Endothelial cell of umbilical vein (primary cell): ENCODE measurements around the gene PDLIM5. TPM values are rescaled to one million over a fixed set of nuclear protein-coding genes. Genes with fewer than 3 reads are reported as not detected.

ENCODE experiments used
- BruUV-seq: library from RNA; stranded (reverse); fragments of 400-500 nt; replicated peaks from 2 replicates; lab custom pipeline; 2021; lab: Mats Ljungman, UMichigan
- CTCF ChIA-PET: fragments of 300-600, 350-600 bp; sonication (Branson Sonifier 250); formaldehyde crosslinking; loops from one replicate; lab custom pipeline; 2021; ENCODE audit warnings: antibody characterized with exemption, inconsistent platforms; lab: Charles Lee
- POLR2A ChIA-PET: fragments of 300-600, 350-600 bp; sonication (Branson Sonifier 250); formaldehyde crosslinking; loops from one replicate; lab custom pipeline; 2021; ENCODE audit warnings: antibody characterized with exemption, inconsistent platforms; lab: Charles Lee
- DNase-seq: peaks from one replicate; pipeline ENCODE4 v3.0.0-alpha.2; 2011; ENCODE audit warnings: low read depth, low spot score
- FAIRE-seq: peaks from 2 replicates; lab custom pipeline; 2011; peaks lifted over from hg19 to GRCh38; lab: Jason Lieb, UNC
- H2AFZ ChIP-seq: 2 replicates; pipeline ENCODE4 v1.6.0; 2012; ENCODE audit warnings: low read depth, low read length, control low read depth, inconsistent platforms
- H3K27ac ChIP-seq: 2 replicates; pipeline ENCODE4 v1.5.1; 2011; ENCODE audit warnings: low read depth, mild to moderate bottlenecking, control low read depth, low read length, moderate library complexity; ENCODE audit not compliant: insufficient read depth
- H3K27me3 ChIP-seq, 2 experiments: 2 replicates each; pipeline versions ENCODE4 v1.6.0 to v1.6.1; 2011; ENCODE audit warnings: low read length in 2 of 2, mixed read lengths in 1 of 2; ENCODE audit not compliant: control insufficient read depth in 2 of 2, insufficient read depth in 2 of 2
- H3K36me3 ChIP-seq, 2 experiments: 2 replicates in 1 of 2; 3 replicates in 1 of 2; pipeline ENCODE4 v1.5.1; 2011; ENCODE audit warnings: low read length in 2 of 2, mild to moderate bottlenecking in 1 of 2, moderate library complexity in 1 of 2; ENCODE audit not compliant: control insufficient read depth in 2 of 2, insufficient read depth in 2 of 2; ENCODE audit errors: extremely low read depth in 1 of 2
- H3K4me1 ChIP-seq: 3 replicates; pipeline ENCODE4 v1.5.1; 2011; ENCODE audit warnings: mild to moderate bottlenecking, low read length; ENCODE audit not compliant: control insufficient read depth, insufficient read depth; ENCODE audit errors: extremely low read depth
- H3K4me2 ChIP-seq: 2 replicates; pipeline ENCODE4 v1.6.1; 2011; ENCODE audit warnings: low read length, control low read depth, mixed read lengths; ENCODE audit not compliant: insufficient read depth
- H3K4me3 ChIP-seq, 3 experiments: fragments of 200-600 bp in 1 of 3; sonication (generic), shearing (Covaris generic) in 1 of 3; replicated peaks in 1 of 3; 2 replicates each; pipeline ENCODE4 v1.5.1; 2011 to 2016; ENCODE audit warnings: control low read depth in 3 of 3, low read length in 3 of 3, mild to moderate bottlenecking in 2 of 3, inconsistent platforms in 1 of 3, low read depth in 1 of 3, moderate library complexity in 1 of 3; ENCODE audit not compliant: insufficient read depth in 1 of 3
- H3K79me2 ChIP-seq: 2 replicates; pipeline ENCODE4 v1.6.0; 2012; ENCODE audit warnings: low read length, inconsistent platforms; ENCODE audit not compliant: control insufficient read depth, insufficient read depth
- H3K9ac ChIP-seq: replicated peaks from 2 replicates; pipeline ENCODE3; 2011; ENCODE audit warnings: low read length, control low read depth; ENCODE audit not compliant: insufficient read depth; ENCODE audit errors: extremely low read depth
- H3K9me1 ChIP-seq: replicated peaks from 3 replicates; pipeline ENCODE4 v1.6.0; 2011; ENCODE audit warnings: mild to moderate bottlenecking, low read length; ENCODE audit not compliant: control insufficient read depth, insufficient read depth; ENCODE audit errors: extremely low read depth
- H3K9me3 ChIP-seq: replicated peaks from 2 replicates; pipeline ENCODE4 v1.5.1; 2012; ENCODE audit warnings: low read length, inconsistent platforms; ENCODE audit not compliant: control insufficient read depth, insufficient read depth
- H4K20me1 ChIP-seq: replicated peaks from 2 replicates; pipeline ENCODE3; 2011; ENCODE audit warnings: mild to moderate bottlenecking, low read length; ENCODE audit not compliant: control insufficient read depth, insufficient read depth; ENCODE audit errors: extremely low read depth
- CTCF ChIP-seq, 2 donors: IDR thresholded peaks; 1 replicate in 1 of 2; 2 replicates in 1 of 2; pipeline ENCODE4 v1.5.1; 2011; ENCODE audit warnings: low read length in 2 of 2, mild to moderate bottlenecking in 2 of 2, moderate library complexity in 2 of 2, control low read depth in 1 of 2, inconsistent platforms in 1 of 2, low read depth in 1 of 2; ENCODE audit not compliant: insufficient read depth in 1 of 2; ENCODE audit errors: extremely low read depth in 1 of 2
- EZH2 ChIP-seq: IDR thresholded peaks from 2 replicates; pipeline ENCODE4 v1.6.1; 2012; ENCODE audit warnings: borderline replicate concordance, low read depth, mild to moderate bottlenecking, moderate library complexity, low read length, inconsistent platforms; ENCODE audit not compliant: severe bottlenecking
- FOS ChIP-seq: IDR thresholded peaks from 2 replicates; pipeline ENCODE4 v1.6.1; 2011; ENCODE audit warnings: mild to moderate bottlenecking, low read length, moderate library complexity, borderline replicate concordance; ENCODE audit not compliant: insufficient read depth
- GATA2 ChIP-seq: IDR thresholded peaks from 2 replicates; pipeline ENCODE4 v1.7.0; 2011; ENCODE audit warnings: low read depth, mild to moderate bottlenecking, moderate library complexity, mixed read lengths, low read length; ENCODE audit not compliant: insufficient read length, insufficient read depth
- JUN ChIP-seq: IDR thresholded peaks from 2 replicates; pipeline ENCODE4 v1.6.1; 2011; ENCODE audit warnings: borderline replicate concordance, low read depth; ENCODE audit not compliant: insufficient read length, insufficient read depth
- MAX ChIP-seq: IDR thresholded peaks from 2 replicates; pipeline ENCODE4 v1.6.1; 2011; ENCODE audit not compliant: insufficient read depth, insufficient read length
- MYC ChIP-seq: IDR thresholded peaks from one replicate; pipeline ENCODE4 v1.6.1; 2011; ENCODE audit warnings: mild to moderate bottlenecking, low read depth, low read length
- POLR2A ChIP-seq: IDR thresholded peaks from 2 replicates; pipeline ENCODE4 v1.6.1; 2012; ENCODE audit warnings: low read depth, mild to moderate bottlenecking, control low read depth, low read length
- POLR2AphosphoS5 ChIP-seq: IDR thresholded peaks from 2 replicates; pipeline ENCODE4 v1.6.1; 2012; ENCODE audit warnings: low read depth, mild to moderate bottlenecking, control low read depth, low read length, moderate library complexity; ENCODE audit not compliant: insufficient read depth
- dilution Hi-C: fragments of 300-500 bp; cut with MboI; formaldehyde crosslinking; loops from one replicate; pipeline ENCODE4 v1.15.0; 2019; ENCODE audit warnings: low sequenced_read_pairs; ENCODE audit not compliant: extremely low pct_ligation_motif_present
- intact Hi-C: fragments of 100-400 bp; cut with micrococcal nuclease; formaldehyde crosslinking; loops from one replicate; pipeline ENCODE4 v1.10.0; 2022
- polyA plus RNA-seq, 4 experiments: library from polyadenylated mRNA; depleted of rRNA in 3 of 4; stranded (reverse) in 3 of 4; unstranded in 1 of 4; fragments of >200 nt; gene quantifications; 2 replicates each; pipeline versions ENCODE4 v1.2.1 to v1.2.3, GENCODE V29; 2011 to 2012; ENCODE audit warnings: missing spikeins in 1 of 4
- total RNA-seq: library from RNA; stranded (reverse); gene quantifications from 2 replicates; pipeline ENCODE4 v1.2.3, GENCODE V29; 2021

Gene PDLIM5
- total and polyA plus RNA-seq, 2 donors (not counting 3 experiments of a cell fraction or from before 2014, with no cell fraction given) = 243 to 310 TPM

- no peak overlapping the region for H3K9ac ChIP-seq
- no peak overlapping the region for H2AFZ ChIP-seq
- H3K27me3 ChIP-seq = no peaks in the 10 kb centered on the region
- no peaks in the 10 kb centered on the region for H4K20me1 ChIP-seq
- dilution Hi-C loops = no loop called here
- H3K36me3 ChIP-seq = no peaks in the 10 kb centered on the region
- no TSS peak for BruUV-seq
- H3K27ac ChIP-seq = no peak overlapping the region
- no peak overlapping the region for H3K4me3 ChIP-seq
- ChIA-PET CTCF (interaction anchor here (0.8 to 3.2 kb wide), 27 partner anchors 13 to 722 kb away, joined by 3 to 62 read pairs (median 7); partner anchors contain the start of gene PDLIM5), POLR2A (no interaction called here)
- TF ChIP-seq CTCF (IDR thresholded peaks at IDR 0.05; ENCODE audit: extremely low read depth in 1 of 2, insufficient read depth in 1 of 2, low read depth in 1 of 2, low read length in 2 of 2) = no peak
- TF ChIP-seq MYC = no peak
- no peak for TF ChIP-seq JUN
- peaks cover 17% of the 10 kb centered on the region for H3K4me1 ChIP-seq
- no peaks in the 10 kb centered on the region for H3K9me1 ChIP-seq
- no peaks in the 10 kb centered on the region for H3K9me3 ChIP-seq
- no peak overlapping the region for H3K4me2 ChIP-seq
- FAIRE-seq (no peak), DNase-seq (no peak)
- no peaks in the 10 kb centered on the region for H3K79me2 ChIP-seq
- intact Hi-C loops = loop anchor here (5.0 to 10.0 kb wide), 2 partner anchors 106 to 307 kb away; no protein-coding TSS in a partner anchor
Observed at GRCh38 chr4:94407846-94408245, 43.9 kb upstream of the PDLIM5 start.

GRCh38 chr4:94408549-94409374 lies 43.0 kb upstream of the PDLIM5 start:
- no peaks in the 10 kb centered on the region for H3K9me3 ChIP-seq
- dilution Hi-C loops (no loop called here), intact Hi-C loops (loop anchor here (5.0 to 10.0 kb wide), 2 partner anchors 106 to 306 kb away; no protein-coding TSS in a partner anchor)
- H3K4me1 ChIP-seq = peaks cover 26% of the 10 kb centered on the region
- H3K79me2 ChIP-seq = no peaks in the 10 kb centered on the region
- BruUV-seq = no TSS peak
- H3K4me3 ChIP-seq = no peak overlapping the region
- POLR2A ChIA-PET = no interaction called here
- H3K9me1 ChIP-seq = no peaks in the 10 kb centered on the region
- H3K27me3 ChIP-seq = no peaks in the 10 kb centered on the region
- no peak for TF ChIP-seq CTCF (IDR thresholded peaks at IDR 0.05; ENCODE audit: extremely low read depth in 1 of 2, insufficient read depth in 1 of 2, low read depth in 1 of 2, low read length in 2 of 2)
- no peak for TF ChIP-seq MYC
- no peak for TF ChIP-seq EZH2
- TF ChIP-seq POLR2AphosphoS5 = no peak
- no peak for TF ChIP-seq FOS
- TF ChIP-seq MAX = no peak
- TF ChIP-seq GATA2 = no peak
- no peak for TF ChIP-seq POLR2A
- no peak for TF ChIP-seq JUN
- DNase-seq = no peak
- no peak overlapping the region for H3K4me2 ChIP-seq
- H3K36me3 ChIP-seq = no peaks in the 10 kb centered on the region
- no peaks in the 10 kb centered on the region for H4K20me1 ChIP-seq
- CTCF ChIA-PET = interaction anchor here (0.8 to 3.2 kb wide), 11 partner anchors 9 to 186 kb away, joined by 3 to 62 read pairs (median 4); partner anchors contain the start of gene PDLIM5
- H3K27ac ChIP-seq = no peak overlapping the region
- no peak for FAIRE-seq
- no peak overlapping the region for H2AFZ ChIP-seq
- no peak overlapping the region for H3K9ac ChIP-seq
